A375 (cell line): ENCODE measurements around the gene DCLK1. TPM values are rescaled to one million over a fixed set of nuclear protein-coding genes. Genes with fewer than 3 reads are reported as not detected.

Experiments used
- total RNA-seq: library from RNA; depleted of rRNA; stranded (reverse); fragments of >200 nt; shearing (Covaris generic); gene quantifications from 2 replicates; pipeline ENCODE4 v1.2.3, GENCODE V29; 2014; rRNA removed

The DCLK1 gene
- 1.3 and 1.5 TPM in 2 replicates for total RNA-seq

DNA sequence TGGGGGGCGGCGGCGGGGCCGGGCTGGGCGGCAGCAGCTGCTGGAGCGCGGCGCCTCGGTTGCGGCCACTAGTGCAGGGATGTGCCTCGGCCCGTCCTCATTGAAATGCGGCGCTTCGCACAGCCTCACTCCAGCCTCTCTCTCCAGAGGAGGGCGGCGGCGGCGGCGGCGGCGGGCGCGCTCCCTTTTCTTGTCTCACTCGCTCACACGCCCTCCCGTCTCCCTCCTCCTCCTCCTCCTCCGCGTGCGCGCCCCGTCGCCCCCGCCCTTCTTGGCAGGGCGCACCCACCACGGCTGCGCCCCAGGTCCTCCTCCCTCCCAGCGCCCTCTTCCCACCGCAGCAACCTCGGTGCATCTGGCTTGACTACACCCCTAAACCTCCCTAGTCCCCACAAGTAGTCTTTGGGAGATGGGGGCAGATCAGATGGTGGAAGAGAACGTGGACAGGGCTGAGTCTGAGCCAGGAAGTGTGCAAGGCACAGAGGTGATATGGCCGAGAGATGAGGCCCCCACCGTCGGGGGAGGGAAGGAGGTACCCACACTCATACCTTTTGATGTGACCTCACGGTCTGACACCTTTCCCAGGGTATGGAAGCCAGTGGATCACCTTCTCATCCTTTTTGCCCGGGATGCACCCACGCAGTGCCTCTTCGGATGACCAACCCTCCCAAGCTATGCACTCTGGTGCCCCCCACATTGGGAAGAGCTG is at the start of gene DCLK1:
DCLK1 (minus strand) TSS at position 161 of the 709 bp plus-strand sequence.

Other genes with a start within 250 kb of the DCLK1 start
- gene SOHLH2, start 83.2 kb upstream of the DCLK1 start, total RNA-seq = 28.4 and 31.3 TPM in 2 replicates
- 0.74 and 2.1 TPM in 2 replicates for gene CCDC169, start 166.4 kb upstream of the DCLK1 start, total RNA-seq
- gene SPART, start 215.0 kb upstream of the DCLK1 start, total RNA-seq = 64.8 and 69.0 TPM in 2 replicates